Endometrial microvascular endothelial cells (primary cell): ENCODE measurements around the gene PYY. TPM values are rescaled to one million over a fixed set of nuclear protein-coding genes. Genes with fewer than 3 reads are reported as not detected.

Source experiments
- in situ Hi-C: cut with HindIII; loops from 2 replicates; pipeline ENCODE4 v1.10.0; 2017; ENCODE audit warnings: low sequenced_read_pairs, low pct_unique_long_range_greater_than_20kb; ENCODE audit errors: inconsistent ontology term
- total RNA-seq: library from RNA; depleted of rRNA; stranded (reverse); fragments of >200 nt; gene quantifications from one replicate; pipeline ENCODE4 v1.2.3, GENCODE V29; 2015; ENCODE audit errors: inconsistent ontology term

Gene PYY
- total RNA-seq, 1 donor from 2014 or later, result not detected

GRCh38 chr17:43905985-43906852, 47.5 kb downstream of the PYY start:
- in situ Hi-C loops, result no loop called here

- in situ Hi-C loops, result no loop called here
Measured at GRCh38 chr17:43905400-43905984, 48.2 kb downstream of the PYY start.

Other genes starting within 250 kb of the PYY start
- not detected for gene SOST, start 195.1 kb downstream of the PYY start, total RNA-seq
- 47.6 TPM for gene DUSP3, start 175.0 kb downstream of the PYY start, total RNA-seq
- not detected for gene CFAP97D1, start 173.5 kb downstream of the PYY start, total RNA-seq
- 4.5 TPM for gene MPP3, start 120.8 kb downstream of the PYY start, total RNA-seq
- not detected for gene CD300LG, start 106.8 kb downstream of the PYY start, total RNA-seq
- gene MPP2, start 46.4 kb downstream of the PYY start, total RNA-seq, result 0.56 TPM
- not detected for gene PPY, start 11.5 kb downstream of the PYY start, total RNA-seq
- gene NAGS, start 50.7 kb upstream of the PYY start, total RNA-seq, result 19.8 TPM
- gene TMEM101, start 61.0 kb upstream of the PYY start, total RNA-seq, result 43.9 TPM
- gene LSM12, start 112.7 kb upstream of the PYY start, total RNA-seq, result 61.8 TPM
- gene G6PC3, start 116.8 kb upstream of the PYY start, total RNA-seq, result 65.1 TPM
- 6.2 TPM for gene HDAC5, start 169.7 kb upstream of the PYY start, total RNA-seq
- gene HROB, start 188.0 kb upstream of the PYY start, total RNA-seq, result 6.1 TPM
- not detected for gene ASB16, start 216.8 kb upstream of the PYY start, total RNA-seq
- 49.2 TPM for gene TMUB2, start 233.0 kb upstream of the PYY start, total RNA-seq
- gene ATXN7L3, start 245.9 kb upstream of the PYY start, total RNA-seq, result 60.0 TPM